Sciatic nerve (tissue), 2 donors: ENCODE results near the gene LDLR. TPM values are rescaled to one million over a fixed set of nuclear protein-coding genes. Genes with fewer than 3 reads are reported as not detected.
A peak's percentile ranks its signal among the peaks of the same experiment; 100 is the strongest.
"Not testable (repeated sequence)": the region's sequence is repeated elsewhere in the genome, so short reads cannot be mapped to it uniquely, and the experiment has no call there.

Experiments
- ATAC-seq: fragments of 200-7000 bp; cut with Tn5 transposase; one replicate; pipeline ENCODE4 v1.9.1; 2020; ENCODE audit warnings: mild to moderate bottlenecking, moderate library complexity
- DNase-seq: peaks from one replicate; pipeline ENCODE4 v3.0.0-alpha.2; 2020; ENCODE audit warnings: low spot score
- intact Hi-C: fragments of 100-400 bp; cut with DNase I; formaldehyde crosslinking; loops from one replicate; pipeline ENCODE4 v1.14.2; 2022
- total RNA-seq: library from RNA; stranded (reverse); fragmentation: NEBNext Ultra II Directional; extraction: Animal tissue kit (Norgen Biotek cat#: 25700); gene quantifications from one replicate; pipeline ENCODE4 v1.2.1, GENCODE V29; 2021
- donor health status: DM: no; HTN: no; CAD: no.
- donor health status: DM: no; HTN: no; CAD: no.

LDLR gene
- total RNA-seq, 1 donor from 2014 or later = 155 TPM

DNA sequence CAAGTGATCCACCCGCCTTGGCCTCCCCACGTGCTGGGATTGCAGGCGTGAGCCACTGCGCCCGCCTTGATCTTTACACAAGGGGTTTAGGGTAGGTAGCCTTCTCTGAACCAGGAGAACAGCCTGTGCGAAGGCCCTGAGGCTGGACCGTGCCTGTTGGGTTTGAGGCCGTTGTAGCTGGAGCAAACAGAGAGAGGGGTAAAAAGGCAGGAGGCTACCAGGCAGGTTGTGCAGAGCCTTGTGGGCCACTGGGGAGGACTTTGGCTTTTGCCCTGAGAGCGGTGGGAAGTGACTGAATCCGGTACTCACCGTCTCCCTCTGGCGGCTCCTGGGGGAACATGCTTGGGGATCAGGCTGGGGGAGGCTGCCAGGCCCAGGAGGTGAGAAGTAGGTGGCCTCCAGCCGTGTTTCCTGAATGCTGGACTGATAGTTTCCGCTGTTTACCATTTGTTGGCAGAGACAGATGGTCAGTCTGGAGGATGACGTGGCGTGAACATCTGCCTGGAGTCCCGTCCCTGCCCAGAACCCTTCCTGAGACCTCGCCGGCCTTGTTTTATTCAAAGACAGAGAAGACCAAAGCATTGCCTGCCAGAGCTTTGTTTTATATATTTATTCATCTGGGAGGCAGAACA lies 41.7 kb downstream of the LDLR start:
- intact Hi-C loops = no loop called here
- ATAC-seq = peak; percentile 87
- peak; percentile 88 for DNase-seq

DNA sequence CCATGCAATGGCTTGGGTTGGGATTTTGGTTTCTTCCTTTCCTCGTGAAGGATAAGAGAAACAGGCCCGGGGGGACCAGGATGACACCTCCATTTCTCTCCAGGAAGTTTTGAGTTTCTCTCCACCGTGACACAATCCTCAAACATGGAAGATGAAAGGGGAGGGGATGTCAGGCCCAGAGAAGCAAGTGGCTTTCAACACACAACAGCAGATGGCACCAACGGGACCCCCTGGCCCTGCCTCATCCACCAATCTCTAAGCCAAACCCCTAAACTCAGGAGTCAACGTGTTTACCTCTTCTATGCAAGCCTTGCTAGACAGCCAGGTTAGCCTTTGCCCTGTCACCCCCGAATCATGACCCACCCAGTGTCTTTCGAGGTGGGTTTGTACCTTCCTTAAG lies 42.2 kb downstream of the LDLR start:
- DNase-seq (no peak), ATAC-seq (no peak)
- intact Hi-C loops = no loop called here

DNA sequence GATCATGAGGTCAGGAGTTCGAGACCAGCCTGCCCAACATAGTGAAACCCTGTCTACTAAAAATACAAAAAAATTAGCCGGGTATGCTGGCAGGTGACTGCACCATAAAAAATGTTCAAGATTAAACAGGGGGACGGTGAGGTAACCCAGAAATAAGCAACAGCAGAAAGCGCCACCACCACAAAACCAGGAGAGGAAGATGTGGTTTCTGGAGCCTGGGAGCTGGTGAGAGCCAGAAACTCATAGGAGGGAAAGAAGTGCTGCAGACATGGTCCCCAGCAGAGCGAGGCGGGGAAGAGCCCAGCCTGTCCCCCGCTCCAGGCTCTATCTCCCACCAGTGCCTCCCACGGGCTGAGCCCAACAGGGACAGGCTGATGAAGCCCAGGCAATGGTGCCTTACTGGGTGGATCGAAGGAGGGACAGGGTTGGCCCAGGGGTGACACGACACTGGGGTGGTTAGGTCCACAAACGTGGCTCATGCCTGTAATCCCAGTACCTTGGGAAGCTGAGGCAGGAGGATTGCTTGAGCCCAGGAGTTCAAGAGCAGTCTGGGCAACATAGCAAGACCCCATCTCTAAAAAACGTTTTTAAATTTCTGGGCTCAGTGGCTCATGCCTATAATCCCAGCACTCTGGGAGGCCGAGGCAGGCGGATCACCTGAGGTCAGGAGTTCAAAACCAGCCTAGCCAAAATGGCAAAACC lies 47.3 kb downstream of the LDLR start:
- ATAC-seq (no peak), DNase-seq (no peak)
- intact Hi-C loops = loop anchor here (5.0 kb wide), 1 partner anchor 66 kb away; no protein-coding TSS in a partner anchor

DNA sequence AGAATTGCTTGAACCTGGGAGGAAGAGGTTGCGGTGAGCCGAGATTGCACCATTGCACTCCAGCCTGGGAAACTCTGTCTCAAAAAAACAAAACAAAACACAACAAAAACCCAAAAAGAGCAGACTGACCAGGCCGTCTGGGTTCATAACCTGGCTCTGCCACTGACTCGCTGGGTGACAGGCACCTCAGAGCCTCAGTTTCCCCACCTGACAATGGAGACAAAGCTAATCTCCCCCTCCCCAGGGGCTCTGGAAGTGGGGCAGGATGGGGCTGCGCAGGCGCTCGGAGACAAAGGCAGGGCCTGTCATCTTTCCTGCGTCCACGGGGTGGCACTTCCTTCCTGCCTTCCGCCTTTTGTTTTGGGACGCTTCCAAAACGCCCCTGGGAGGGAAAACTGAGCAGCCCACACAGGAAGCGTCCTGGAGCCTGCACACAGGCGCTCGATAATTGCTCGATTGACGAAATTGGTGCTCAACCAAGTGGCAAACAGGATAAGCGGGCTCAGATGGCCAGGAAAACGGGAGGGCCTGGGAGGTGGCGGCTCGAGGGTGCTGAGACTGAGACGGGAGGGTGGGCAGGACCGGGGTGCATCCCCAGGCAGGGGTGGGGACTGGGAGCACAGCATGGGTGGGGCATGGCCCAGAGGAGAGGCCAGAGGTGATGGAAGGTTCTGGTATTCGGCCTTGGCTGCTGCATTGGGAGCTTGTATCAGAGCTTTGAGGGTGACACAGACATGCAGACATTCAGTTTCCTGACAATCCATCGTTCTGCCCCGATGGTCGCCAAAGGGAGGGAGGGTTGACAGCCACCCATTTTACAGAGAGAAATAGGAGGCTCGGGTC lies 48.5 kb downstream of the LDLR start:
- ATAC-seq (peak; percentile 79), DNase-seq (peak; percentile 92)
- intact Hi-C loops = loop anchor here (1.0 to 5.0 kb wide), 2 partner anchors 65 to 180 kb away; no protein-coding TSS in a partner anchor

DNA sequence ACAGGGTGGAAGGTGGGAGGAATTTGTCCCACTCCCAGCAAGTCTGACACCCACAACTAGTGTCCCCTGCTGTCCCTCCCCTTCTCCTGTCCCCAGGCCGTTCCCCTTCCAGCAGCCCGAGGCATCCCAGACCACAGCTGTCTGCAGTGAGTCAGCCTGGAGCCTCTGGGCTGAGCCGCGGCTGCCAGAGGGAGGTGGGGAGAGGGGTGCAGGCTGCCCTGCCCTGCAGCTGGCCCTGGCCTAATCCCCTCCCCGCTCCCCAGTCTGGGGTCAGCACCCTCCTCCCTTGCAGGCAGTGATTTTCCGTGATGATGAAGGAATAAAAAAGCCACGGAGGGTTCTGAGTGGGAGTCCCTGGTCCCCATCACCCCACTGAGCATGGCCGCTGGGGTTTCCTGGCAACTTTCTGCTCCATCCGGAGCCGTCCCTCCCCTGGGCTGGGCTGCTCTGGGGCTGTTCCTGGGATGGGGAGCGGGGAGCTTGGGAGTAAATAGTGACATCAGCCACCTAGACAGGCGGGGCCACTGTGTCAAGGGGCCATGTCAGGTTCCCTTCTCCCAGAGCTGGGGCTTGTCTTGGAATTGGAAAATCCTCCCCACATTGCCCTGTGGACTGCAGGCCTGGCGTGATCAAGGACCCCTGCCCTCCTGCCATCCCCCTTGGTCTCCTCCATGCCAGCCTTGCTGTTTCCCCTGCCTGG lies 49.5 kb downstream of the LDLR start:
- intact Hi-C loops = loop anchor here (1.0 to 5.0 kb wide), 2 partner anchors 64 to 181 kb away; no protein-coding TSS in a partner anchor
- peak; percentile 76 for ATAC-seq
- DNase-seq = peak; percentile 84

DNA sequence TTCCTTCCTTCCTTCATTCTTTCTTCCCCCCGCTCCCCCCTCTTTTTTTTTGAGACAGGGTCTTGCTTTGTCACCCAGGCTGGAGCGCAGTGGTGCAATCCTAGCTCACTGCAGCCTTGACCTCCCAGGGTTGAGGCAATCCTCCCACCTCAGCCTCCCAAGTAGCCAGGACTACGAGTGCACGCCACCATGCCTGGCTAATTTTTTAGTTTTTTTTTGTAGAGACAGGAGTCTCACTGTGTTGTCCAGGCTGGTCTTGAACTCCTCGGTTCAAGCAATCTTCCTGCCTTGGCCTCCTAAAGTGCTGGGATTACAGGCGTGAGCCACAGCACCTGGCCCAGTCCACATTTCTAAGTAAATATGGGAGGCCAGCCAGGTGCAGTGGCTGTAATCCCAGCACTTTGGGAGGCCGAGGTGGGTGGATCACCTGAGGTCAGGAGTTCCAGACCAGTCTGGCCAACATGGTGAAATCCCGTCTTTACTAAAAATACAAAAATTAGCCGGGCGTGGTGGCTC lies 50.8 kb downstream of the LDLR start:
- DNase-seq, ATAC-seq, intact Hi-C loops: not testable (repeated sequence)

DNA sequence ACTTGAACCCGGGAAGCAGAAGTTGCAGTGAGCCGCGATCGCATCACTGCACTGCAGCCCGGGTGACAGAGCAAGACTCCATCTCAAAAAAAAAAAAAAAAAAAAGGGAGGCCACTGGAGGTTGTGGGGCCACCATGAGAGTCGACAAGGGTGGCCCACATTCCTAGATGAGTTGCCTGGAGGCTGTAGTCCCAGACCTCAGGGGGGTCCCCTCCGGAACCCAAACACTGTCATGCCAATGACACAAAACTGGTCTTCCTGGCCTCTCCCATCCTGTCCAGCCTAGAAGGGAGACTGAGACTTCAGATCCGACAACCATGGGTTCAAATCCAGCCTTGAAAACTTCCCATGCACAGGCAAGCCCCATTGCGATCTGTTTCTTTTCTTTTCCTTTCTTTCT lies 51.6 kb downstream of the LDLR start:
- DNase-seq (no peak), ATAC-seq (no peak)
- intact Hi-C loops = no loop called here

DNA sequence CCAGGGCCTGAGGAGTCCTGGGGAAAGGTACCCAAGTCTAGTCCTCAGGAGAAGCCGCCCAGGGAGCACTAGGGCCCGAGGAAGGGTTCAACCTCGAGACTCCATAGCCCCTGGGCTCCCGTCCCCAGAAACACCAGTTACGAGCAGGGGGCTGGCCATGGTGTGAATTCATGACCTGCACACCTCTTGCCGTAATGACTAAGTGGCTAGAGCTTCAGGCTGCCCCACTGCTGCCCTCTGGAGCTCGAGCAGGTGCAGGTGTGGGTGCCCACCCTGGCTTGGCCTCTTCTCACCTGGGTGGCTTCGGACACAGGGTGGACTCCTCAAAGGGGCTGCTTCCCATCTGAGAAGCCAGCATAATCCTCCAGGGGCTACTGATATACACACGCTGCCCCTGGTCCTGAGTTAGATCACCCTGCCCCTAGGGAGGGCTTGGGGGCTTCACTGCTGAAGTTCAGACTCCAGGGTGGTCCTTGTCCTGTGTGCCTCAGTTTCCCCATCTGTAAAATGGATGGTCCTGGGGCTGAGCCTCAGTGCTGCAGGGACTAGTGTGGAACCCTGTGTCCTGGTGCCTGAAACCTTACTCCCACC lies 52.8 kb downstream of the LDLR start:
- ATAC-seq = no peak
- intact Hi-C loops = no loop called here
- DNase-seq = no peak

DNA sequence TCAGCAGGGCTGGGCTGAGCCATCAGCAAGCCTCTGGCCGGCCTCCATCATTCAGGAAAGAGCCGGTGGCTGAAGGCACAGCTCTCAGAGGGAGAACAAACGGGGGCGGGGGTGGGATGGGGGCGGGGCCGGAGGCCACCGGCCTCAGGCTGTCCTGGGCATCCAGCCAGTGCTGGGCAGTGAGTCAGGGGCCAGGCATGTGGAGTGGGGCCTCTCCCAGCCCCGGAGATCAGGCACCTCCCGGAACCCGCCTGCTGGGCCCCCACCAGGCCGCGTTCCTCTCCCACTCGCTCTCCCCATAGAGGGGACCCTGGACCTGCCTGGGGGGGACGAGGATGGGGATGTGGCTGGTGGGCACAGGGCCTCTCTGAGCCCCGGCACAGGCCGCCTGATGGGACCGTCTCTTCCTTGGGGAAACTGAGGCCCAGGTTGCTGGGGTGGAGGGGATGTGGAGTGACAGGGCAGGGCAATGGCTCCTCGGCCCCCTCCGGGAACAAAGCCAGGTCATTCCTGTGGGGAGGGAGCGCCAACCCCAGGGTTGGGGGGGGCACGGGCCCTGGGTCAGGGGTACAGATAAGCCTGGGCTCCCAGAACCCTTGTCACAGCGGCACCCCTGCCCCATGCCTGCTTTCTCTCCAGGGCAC lies 53.4 kb downstream of the LDLR start:
- ATAC-seq = peak; percentile 79
- peak; percentile 93 for DNase-seq
- intact Hi-C loops = no loop called here

DNA sequence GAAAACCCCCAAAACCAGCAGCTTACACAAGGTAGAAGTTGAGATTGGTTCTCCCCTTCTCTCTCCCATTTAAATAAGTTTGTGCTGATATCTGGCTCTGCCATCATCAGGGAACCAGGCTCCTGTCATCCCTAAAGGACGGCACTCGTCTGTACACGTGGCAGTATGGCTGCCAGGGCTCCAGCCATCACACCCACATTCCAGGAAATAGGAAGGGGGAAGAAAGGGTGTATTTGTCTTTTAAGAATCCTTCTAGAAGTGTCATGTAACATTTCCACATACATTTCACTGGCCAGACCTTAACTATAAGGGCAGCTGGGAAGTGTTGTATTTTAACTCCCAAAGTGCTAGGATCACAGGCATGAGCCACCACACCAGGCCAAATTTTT lies 56.3 kb downstream of the LDLR start:
- ATAC-seq = no peak
- intact Hi-C loops = no loop called here
- DNase-seq = no peak

DNA sequence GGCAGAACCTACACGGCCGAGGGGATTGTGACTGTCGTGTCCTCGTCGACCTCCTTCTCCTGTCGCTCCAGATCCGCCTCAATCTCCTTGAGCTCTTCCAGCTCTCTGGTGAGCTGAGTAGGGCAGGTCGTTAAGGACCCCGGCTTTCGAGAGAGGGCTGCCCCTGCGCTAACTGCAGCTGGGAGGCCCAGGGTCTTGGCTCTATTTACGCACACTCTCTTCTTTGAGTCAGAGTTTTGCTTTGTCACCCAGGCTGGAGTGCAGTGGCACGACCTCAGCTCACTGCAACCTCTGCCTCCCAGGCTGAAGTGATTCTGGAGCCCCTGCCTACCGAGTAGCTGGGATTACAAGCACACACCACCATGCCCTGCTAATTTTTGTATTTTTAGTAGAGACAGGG lies 58.7 kb downstream of the LDLR start:
- DNase-seq = no peak
- intact Hi-C loops = no loop called here
- ATAC-seq = no peak

DNA sequence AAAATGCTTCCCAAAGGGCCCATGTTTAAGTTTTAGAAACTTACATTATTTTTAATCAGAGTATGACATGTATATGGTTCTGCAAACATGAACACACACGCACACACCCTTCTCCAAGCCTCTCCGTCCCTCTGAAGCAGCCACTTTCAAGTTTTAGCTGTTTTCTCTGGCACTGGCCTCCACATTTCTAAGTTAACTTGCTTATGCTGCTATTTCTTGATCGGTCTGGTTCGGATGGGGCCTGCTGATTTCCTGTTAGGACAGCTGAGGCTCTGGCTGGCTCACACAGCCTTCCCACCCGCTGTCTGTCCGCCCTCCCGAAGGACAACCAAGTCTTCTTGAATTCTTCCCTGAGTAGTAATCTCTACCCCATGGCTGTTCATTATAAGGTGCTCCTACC lies 61.9 kb downstream of the LDLR start:
- intact Hi-C loops = no loop called here
- ATAC-seq (peak; percentile 60), DNase-seq (peak; percentile 77)

DNA sequence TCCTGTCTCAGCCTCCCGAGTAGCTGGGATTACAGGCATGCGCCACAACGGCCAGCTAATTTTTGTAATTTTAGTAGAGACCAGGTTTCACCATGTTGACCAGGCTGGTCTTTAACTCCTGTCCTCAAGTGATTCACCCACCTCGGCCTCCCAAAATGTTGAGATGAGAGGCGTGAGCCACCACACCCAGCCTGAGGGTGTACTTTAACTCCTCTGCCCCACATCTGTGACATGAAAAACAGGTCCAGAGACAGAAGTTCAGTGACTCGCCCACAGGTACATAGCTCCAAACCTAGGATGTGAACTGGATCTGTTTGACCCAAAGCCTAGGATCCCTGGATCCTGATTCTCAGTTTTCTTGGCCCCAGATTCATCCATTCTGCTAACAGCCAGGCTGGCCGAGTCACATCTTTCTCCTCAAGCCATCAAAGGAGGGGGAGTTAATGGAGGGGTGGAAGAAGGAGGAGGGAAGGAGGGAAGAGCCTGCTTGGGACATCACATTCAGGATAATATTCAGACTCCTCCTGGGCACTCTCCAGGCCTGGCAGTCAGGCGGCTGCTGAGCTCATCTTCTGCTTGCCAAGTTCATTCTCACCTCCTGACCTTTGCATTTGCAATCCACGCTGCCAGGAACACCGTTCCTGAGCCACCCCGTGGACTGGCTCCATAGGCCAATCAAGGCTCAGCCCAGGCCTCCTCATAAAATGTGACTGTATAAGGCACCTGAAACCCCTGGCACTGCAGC lies 63.2 kb downstream of the LDLR start:
- DNase-seq (peak; percentile 72), ATAC-seq (peak; percentile 74)
- intact Hi-C loops = no loop called here

DNA sequence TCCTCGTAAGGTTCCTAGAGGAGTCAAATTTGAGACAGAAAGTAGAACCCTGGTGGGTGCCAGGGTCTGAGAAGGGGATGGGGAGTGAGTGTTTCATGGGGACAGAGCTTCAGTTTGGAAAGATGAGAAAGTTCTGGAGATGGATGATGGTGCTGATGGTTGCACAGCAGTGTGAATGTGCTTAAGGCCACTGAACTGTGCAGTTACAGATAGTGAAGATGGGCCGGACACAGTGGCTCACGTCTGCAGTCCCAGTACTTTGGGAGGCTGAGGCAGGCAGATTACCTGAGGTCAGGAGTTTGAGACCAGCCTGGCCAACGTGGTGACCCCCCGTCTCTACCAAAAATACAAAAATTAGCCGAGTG lies 65.4 kb downstream of the LDLR start:
- DNase-seq (no peak), ATAC-seq (no peak)
- intact Hi-C loops = no loop called here

DNA sequence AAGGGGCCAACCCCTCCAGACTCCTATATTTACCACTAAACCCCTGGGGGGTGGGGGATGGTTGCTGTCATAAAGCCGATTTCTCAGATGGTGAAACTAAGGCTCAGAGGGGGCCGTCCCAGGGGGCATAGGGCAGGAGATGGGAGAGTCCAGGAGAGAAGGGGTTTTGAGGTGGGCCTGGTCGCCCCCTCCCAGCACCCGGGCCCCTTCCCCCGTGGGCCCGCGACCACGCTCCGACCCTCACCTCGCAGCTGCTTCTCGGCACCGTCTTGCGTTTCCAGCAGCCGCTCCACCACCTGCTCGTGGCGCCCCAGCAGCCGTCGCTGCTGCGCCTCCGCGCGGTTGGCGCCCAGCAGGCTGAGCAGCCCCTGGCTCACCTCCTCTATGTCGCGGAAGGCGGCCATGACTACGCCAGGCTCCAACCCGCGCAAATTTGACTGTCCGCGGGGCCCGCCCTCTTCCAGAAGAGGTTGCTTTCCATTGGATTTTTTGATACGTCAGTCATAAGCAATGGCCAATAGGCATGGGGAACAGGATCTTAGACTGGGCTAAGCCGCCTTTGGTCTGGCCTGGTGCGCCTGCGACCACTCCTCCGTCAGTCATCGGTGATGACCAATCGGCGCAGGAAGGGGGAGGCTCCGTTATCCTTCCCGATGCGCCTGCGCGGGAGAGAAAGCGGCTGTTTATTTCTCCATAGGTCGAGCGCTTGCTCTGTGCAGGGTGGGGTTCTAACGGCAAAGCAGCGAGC lies 66.3 kb downstream of the LDLR start, which contains the start of gene SPC24:
TSS of gene SPC24 (minus strand) at position 410 of the 748 bp plus-strand sequence. CDS start at position 404, 6 bp downstream.
- intact Hi-C loops = no loop called here
- peak; percentile 94 for ATAC-seq
- DNase-seq = peak; percentile 96

DNA sequence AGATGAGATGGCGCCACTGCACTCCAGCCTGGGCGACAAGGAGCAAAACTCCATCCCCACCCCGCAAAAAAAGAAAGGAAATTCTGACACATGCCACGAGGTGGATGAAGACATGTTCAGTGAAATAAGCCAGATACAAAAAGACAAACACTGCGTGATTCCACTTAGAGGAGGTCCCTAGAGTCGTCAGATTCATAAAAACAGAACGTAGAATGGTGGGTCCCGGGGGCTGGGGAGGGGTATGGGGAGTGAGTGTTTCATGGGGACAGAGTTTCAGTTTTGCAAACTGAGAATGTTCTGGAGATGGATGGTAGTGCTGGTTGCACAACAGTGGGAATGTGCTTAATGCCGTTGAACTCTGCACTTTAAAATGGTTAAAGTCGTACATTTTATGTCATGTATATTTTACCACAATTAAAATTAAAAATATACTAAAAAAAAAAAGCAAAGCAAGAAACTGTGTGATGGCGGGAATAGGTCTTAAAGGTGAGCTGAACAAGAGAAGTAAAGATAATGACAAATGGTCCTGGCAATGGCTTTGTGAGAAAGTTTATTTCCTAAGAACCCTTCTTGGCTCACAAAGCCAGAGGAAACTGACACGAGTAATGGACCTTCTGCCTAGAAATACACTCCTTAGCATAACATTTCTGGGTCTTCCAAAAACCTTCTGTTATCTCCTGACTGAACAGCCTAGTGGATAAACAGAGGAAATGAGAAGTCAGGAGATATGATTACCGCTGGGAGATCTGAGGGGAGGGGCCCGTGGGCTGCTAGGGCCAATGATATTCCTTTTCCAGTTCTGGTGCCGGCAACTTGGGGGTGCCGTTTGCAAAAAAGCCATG lies 70.6 kb downstream of the LDLR start:
- DNase-seq = no peak
- intact Hi-C loops = no loop called here
- peak; percentile 44 for ATAC-seq
